Stimulated activated CD4-positive, alpha-beta T cell treated with anti-CD3 and anti-CD28 coated beads, Interleukin-12 subunit alpha, Interleukin-12 subunit beta, amount 100 ng/mL, for 24 hours (primary cell): ENCODE data around the gene SPON2.

Experiments
- DNase-seq, 2 experiments: peaks; one replicate each; pipeline ENCODE4 v3.0.0-alpha.2; 2020; ENCODE audit warnings: low read depth in 2 of 2

Gene SPON2

DNA sequence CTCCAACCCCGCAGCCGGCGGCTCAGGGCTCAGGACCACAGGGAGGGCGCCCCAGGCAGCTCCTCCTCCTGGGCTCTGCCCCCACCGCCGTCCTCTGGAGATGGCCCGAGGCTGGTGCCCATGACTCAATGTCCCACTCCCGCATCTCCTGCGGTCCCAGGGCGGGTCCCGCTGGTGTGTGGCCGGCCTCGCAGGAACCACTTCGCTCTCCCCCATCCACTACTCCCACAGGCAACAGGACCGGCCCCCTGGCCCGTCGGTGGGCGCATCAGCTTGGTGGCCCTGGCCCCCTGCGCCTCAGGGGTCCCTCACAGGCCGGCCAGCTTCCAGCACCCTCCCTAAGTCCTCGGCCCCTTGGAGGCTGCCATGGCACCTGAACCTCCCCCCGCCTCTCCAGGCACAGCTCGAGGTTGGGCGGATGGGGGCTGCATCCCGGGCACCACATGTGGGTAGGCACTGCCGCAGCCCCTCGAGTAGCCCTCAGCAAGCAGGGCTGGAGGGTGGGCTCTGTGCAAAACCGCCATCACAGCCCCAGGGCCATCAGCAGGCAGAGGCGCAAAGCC, 22.8 kb upstream of the SPON2 start:
- DNase-seq = no peak

DNA sequence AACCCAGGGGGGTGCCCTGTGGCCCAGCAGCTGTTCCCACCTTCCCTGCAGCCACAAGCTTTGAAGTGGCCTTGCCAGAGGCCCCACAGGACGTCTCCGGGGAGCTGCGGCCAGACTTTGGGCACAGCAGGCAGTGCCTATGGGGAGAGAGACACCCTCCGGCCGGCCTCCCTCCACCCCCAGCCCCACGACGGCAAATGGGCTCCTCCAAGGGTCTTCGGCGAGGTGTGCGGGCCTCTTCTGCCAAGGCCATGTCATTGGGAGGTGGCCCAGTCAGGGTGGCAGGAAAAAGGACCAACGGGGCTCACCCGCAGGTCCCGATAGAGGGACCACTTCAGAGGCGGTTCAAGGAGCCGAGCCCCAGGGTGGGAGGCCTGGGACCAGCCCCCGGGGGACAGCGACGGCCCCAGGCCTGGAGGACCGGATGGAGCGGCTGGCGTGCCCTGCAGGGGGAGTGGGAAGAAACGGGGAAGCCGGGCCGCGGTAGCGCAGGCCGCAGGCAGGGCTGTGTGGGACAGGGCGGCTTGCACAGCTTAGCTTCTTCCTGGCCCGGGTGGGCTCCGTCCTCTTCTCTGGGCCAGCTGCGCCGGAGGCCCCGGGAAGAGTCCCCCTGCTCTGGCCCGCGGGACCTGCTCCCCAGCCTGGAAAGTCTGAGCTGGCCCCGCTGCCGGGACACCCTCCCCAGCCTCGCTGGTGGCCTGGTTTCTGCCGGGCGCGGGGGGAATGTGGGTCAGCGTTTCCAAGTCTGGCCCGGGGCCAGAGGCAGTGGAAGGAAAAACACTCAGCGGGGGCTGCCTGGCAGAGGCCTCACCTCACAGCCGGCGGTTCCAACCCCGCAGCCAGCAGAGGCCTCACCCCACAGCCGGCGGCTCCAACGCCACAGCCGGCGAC, 21.9 kb upstream of the SPON2 start:
- DNase-seq = no peak

DNA sequence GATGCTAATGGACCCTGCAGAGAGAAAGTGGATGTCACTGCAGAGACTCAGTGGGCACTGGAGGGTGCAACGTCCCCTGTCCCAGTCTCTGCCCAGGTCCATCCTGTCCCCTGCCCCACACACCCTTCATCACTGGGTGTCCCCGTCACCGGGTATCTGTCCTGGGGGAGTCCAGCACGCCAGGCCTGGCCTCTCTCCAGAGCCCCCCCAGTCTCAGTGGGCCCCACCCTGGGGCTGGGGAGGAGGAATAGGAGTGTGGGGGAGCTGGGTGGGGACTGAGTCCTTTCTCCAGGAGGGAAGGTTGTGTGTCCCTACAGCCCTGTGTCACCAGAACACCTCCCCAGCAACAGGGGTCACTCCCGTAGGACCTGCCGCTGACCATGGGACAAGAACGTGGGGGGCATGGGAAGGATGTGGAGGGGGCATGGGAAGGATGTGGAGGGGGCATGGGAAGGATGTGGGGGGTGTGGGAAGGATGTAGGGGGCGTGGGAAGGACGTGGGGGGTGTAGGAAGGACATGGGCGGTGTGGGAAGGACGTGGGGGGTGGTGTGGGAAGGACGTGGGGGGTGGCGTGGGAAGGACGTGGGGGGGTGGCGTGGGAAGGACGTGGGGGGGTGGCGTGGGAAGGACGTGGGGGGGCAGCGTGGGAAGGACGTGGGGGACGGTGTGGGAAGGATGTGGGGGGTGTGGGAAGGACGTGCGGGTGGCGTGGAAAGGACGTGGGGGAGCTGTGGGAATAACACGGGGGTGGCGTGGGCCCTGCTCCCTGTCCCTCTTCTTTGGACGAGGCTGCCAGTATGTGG, 21.0 kb upstream of the SPON2 start:
- no peak for DNase-seq

DNA sequence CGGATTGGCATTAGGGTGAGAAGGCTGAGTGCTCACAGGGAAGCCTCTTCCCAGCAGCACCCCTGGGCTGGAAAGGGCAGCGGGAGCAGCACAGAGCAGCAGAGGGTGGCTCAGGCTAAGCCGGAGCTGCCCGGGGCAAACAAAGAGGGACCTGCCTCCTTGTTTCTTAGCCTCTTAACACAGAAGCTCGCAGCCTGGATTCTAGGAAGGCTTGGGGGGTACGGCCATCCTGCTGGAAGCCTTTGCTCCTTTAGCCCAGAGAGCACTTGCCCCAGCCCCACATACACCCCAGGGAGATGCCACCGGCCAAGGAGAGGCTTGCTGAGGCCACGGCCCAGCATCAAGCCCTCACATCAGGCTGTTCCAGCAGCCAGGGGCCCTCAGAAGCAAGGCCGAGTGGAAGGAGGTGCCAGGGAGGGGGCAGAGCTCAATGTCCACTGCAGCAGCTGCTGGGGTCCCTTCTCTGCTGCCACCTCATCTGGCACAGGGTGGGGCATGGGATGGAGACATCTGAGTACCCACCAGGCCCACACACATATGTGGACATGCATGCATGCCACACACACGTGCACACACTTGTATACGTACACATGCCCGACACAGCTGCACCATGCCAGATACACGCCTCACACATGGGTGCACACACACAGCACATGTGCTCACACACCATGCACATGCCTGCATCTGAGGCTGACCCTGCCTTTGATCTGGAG, 20.3 kb upstream of the SPON2 start:
- DNase-seq = no peak

DNA sequence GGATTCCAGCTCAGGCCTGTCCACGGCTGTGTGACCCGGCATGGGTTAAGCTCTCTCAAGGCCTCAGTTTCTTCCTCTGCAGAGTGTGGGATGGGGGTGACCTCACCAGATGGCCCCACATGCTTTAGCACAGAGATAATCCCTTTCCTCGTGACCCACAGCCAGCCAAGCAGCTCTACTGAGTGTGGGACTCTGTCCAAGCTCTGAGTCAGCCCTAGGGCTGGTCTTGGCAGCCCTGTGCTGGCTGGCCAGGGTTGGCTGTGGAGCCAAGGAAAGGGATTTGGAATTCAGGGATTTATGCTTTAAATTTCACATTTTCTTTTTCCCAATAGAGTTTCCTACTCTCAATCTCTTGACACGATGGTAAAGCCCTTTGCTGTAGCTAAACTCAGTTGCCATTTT, 19.7 kb upstream of the SPON2 start:
- DNase-seq = no peak

DNA sequence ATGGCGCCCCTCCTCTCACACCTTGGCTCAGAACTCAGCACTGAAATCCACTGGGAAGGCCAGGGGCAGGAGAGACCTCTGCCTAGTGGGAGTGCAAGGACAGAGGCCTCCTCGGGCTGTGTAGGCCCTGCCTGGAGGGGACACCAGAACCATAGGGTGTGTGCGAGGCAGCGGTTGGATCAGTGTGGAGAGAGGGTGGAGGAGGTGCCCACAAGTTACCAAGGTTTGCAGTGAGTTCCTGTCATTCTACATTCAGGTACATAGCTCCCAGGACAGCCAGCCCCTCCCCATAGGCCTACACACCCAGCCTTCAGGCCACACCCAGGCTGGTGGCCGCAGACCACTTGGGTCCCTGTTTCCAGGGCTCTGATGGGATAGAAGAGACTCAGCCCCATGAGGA, 19.2 kb upstream of the SPON2 start:
- DNase-seq = no peak

DNA sequence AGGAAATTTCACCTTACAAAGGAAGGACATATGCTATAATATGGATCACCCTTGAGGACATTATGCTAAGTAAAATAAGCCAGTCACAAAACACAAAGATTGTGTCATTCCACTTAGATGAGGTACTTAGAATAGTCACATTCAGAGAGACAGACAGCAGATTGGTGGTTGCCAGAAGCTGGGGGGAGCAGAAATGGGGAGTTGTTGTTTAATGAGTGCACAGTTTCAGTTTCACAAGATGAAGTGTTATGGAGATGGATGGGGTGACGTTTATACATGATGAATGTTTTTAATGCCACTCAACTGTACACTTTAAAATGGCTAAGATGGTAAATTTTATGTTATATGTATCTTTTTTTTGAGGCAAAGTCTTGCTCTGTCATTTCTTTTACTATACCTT, 14.8 kb upstream of the SPON2 start:
- DNase-seq = no peak

DNA sequence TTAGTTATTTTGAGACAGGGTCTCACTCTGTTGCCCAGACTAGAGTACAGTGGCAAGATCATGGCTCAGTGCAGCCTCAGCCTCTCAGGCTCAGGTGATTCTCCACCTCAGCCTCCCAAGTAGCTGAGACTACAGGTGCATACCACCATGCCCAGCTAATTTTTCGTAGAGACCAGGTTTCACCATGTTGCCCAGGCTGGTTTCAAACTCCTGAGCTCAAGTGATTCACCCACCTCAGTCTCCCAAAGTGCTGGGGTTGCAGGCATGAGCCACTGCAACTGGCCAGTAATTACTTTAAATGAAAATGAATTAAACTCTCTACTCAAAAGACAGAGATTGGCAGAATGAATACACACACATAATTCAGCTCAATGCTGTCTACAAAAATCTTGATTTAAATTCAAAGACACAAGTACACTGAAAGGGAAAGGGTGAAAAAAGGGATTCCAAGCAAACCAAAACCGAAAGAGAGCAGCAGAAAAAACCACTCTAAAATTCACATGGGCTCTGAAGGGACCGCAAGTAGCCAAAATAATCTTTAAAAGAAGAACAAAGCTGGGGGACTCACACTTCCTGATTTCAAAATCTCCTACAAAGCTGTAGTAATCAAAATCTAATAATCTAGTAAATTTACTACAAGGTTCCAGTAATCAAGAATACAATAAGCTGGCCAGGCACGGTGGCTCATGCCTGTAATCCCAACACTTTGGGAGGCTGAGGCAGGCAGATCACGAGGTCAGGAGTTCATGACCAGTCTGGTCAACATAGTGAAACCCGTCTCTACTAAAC, 11.8 kb upstream of the SPON2 start:
- DNase-seq = no peak

DNA sequence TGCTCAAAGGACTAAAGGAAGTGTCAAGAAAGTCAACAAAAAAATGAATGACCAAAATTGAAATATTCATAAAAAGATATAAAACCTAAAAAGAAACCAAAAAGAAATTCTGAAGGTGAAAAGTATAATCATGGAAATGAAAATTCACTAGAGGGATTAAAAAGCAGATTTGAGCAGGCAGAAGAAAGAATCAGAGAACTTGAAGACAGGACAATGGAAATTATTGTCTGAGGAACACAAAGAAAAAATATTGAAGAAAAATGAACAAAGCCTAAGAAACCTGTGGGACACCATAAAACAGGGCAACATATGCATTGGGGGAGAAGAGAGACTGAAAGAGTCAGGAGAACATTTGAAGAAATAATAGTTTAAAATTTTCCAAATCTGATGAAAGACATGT, 9.9 kb upstream of the SPON2 start:
- DNase-seq = no peak

DNA sequence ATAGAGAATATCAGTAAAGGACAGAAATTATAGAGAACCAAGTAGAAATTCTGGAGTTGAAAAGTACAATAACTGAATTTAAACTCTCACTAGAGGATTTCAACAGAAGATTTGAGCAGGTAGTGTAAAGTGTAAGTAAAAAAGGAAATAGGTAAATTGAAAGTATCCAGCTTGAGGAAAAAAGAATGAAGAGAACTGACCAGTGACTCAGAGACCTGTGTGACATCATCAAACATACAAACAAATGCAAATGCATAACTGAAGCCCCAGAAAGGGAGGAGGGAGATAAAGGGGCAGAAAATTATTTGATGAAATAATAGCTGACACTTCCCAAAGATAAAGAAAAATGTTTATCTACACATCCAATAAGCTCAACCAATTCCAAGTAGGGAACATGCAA, 8.3 kb upstream of the SPON2 start:
- DNase-seq = no peak

DNA sequence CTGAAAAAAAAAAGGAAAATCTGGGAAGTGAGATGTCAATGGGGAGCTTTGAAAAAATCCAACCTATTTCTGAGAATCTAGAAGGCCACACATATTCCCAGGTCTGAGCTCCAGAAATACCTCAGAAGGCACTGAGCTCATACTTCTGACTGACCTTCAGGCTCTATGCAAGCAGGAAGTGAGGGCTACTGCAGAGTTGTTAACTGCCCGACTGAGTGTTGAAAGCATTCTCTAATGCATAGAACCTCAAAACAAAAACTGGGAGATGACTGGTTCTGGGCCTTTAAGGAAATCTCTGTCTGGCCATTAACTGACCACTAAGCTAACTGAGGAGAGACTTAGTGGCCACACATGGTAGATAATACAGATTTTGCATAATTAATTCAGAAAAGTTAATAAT, 7.6 kb upstream of the SPON2 start:
- no peak for DNase-seq

DNA sequence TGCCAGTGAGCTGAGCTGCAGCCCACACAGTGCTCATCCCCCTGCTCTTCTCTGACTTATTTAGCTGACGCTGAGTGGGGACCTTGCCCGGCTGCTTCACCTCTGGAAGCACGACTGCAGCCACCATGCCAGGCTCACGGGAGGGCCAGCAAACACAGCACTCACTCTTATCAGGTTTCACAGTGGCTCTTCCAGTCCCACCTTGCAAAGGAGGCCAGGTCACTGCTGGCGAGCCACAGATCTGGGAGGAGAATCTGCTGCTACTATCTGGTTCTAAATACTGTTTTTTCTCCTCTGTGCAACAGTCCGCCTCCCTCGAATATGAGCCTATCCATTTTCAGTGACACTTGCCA, 6.7 kb upstream of the SPON2 start:
- DNase-seq = no peak

DNA sequence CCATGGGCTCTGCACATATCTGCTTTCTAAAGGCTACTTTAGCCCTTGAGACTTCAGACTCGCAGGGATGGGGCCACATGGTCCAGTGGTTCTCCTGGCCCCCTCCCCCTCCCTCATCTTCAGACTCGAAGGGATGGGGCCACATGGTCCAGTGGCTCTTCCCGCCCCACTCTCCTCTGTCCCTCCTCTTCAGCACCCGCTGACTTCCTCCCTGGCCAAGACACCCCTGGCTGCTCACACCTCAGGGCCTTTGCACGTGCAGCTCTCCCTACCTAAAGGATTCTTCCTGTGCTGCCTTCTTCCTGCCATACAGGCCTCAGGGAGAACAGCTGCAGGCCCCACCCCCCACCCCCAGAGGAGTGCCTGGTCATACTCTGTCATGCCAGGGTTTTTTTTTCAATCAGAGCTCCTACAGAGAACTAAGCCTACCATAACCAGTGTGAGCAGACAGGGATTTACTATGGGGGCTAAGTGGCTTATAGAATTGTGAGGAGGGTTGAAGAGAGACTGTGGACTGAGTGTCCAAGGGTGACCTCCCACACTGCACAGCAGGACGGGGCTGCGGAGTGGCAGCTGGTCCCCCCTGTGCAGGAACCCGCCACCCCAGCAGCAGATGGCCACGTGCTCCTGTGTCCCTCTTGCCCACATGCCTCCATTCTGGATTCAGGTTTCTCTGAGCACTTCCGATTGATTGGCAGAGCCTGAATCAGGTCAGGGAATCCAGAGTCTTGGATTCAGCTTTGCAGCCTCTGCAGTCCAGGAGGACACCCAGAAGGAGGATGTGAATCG, 6.1 kb upstream of the SPON2 start:
- no peak for DNase-seq

DNA sequence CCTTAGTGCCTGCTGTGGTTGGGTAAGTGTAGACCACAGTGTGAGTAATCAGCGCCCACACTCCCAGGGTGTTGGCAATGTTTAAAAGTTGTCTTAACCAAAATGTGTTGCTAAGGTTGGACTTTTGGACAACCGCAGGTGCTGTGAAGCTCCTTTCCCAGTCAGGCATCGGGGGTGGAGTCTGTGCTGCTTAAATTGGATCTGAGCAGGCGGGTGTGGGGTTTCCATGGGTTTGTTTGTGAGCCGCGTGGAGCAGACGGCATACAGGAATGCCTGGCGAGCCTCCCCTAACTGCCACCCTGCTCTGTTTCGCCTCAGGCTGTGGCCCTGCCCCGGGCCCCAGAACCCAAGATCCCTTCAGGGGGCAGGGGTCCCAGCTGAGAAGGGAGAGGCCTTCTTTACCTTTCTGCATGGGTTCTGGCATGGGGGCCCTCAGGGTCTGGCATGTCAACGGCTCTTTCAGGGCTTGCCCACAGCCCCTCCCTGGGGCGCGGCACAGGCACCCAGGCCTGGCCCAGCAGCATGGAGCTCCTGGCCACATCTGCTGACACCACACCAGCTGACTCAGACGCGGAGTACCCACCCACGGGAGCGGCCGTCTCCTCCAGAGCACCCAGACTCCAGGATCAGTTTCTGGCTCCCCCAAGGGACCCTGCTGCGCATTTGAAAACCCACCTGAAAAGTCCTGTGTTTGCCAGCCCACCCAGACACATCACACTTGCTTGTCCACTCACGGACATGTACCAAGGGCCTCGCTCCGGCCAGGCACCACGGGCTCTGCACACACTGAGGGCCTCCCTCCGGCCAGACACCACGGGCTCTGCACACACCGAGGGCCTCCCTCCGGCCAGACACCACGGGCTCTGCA, 5.1 kb upstream of the SPON2 start:
- DNase-seq = no peak

DNA sequence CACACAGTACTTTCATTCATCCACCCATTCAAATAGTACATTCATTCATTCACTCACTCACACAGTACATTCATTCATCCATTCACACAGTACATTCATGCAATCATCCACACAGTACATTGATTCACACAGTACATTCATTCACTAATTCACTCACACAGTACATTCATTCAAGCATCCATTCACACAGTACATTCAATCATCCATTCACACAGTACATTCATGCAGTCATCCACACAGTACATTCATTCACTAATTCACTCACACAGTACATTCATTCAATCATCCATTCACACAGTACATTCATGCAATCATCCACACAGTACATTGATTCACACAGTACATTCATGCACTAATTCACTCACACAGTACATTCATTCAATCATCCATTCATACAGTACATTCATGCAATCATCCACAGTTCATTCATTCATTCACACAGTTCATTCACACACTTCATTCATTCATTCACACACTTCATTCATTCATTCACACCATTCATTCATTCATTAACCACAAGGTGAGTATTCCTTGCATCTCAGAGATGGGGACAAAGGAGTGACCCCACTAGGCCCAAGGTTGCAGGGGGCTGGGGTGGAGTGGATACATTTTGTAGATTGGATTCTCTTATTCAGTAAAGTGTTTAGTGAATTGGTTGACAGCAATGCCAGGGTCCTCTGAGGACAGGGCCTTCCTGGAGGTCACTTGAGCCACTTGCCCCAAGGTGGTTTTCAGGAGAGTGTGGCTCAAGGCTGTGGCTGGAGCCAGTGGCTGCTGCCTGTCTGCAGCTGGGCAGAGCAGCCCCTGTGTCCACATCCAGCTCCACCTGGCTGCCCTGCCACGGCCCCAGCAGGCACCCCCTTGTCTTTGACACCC, 4.3 kb upstream of the SPON2 start:
- DNase-seq = no peak

DNA sequence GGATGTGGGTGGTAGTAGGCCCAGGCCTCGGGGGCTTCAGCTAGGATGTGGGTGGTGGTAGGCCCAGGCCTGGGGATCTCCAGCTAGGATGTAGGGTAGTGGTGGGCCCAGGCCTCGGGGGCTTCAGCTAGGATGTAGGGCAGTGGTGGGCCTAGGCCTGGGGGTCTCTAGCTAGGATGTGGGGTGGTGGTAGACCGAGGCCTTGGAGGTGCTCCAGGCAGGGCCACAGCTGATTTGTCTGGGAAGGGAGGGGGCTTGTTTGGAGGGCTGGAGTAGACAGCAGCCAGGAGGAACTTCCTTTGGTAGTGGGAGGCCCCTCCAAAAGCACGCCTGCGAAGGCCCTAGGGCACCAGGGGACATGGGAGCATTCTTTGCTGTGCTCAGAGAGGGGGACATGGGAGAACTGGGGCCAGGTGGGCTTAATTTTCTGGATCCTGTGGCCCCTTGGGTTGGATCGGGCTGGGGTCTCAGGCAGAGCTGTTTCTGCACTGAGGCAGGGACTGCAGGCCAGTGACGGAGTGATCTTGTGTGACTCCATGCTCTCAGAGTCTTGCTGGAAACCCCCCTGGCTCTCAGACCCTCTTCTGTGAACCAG, 3.3 kb upstream of the SPON2 start:
- no peak for DNase-seq

DNA sequence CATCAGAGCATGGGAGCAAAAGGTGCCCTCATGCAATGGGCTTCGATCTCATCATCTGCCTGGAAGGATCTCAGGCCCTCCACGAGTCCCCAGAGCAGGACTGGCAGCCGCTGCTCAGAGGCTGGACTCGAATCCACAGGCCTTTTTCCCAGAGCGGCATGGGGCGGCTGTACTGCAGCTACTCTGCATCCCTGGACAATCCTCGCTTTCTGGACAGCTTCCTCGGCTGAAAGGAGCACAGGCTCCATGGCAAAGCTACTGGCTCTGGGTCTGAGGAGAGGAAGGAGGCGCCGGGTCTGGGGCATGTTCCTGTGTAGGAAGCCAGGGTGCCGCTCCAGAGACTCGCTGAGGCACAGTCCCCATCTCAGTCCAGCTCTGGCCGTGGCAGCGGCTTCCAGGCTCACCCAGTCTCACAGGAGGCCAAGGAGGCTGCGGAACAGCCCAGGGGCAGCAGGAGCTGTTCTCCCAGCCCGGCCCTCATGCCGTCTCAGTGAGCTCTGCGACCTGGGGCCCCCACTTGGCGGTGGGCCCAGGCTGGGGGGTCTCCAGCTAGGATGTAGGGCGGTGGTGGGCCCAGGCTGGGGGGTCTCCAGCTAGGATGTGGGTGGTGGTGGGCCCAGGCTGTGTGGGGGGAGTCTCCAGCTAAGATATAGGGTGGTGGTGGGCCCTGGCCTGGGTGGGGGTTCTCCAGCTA, 2.7 kb upstream of the SPON2 start:
- DNase-seq = no peak
